Activated B cell treated with CpG ODN at 0.5 μM for 24 hours (primary cell): ENCODE measurements around the gene ZFC3H1. TPM values are rescaled to one million over a fixed set of nuclear protein-coding genes. Genes with fewer than 3 reads are reported as not detected.
A peak's percentile ranks its signal among the peaks of the same experiment; 100 is the strongest.
"Not testable (repeated sequence)": the region's sequence is repeated elsewhere in the genome, so short reads cannot be mapped to it uniquely, and the experiment has no call there.

Source experiments
- ATAC-seq: fragments of 200-7000 bp; cut with Tn5 transposase; one replicate; pipeline ENCODE4 v1.10.0; 2021; ENCODE audit warnings: low read depth, mild to moderate bottlenecking, moderate library complexity
- CTCF ChIA-PET: fragments of 350-600 bp; sonication (Branson Sonifier 250); formaldehyde crosslinking; loops from one replicate; lab custom pipeline; 2021; ENCODE audit warnings: antibody characterized with exemption; lab: Charles Lee
- POLR2A ChIA-PET: fragments of 350-600 bp; sonication (Branson Sonifier 250); formaldehyde crosslinking; loops from one replicate; lab custom pipeline; 2021; ENCODE audit warnings: antibody characterized with exemption; lab: Charles Lee
- DNase-seq: peaks from one replicate; pipeline ENCODE4 v3.0.0; 2022
- H3K27ac Mint-ChIP-seq: one replicate; pipeline ENCODE4 v1.8.0; 2020; ENCODE audit warnings: mixed read lengths
- H3K27me3 Mint-ChIP-seq: one replicate; pipeline ENCODE4 v1.8.0; 2021; ENCODE audit warnings: mixed read lengths
- H3K36me3 Mint-ChIP-seq: one replicate; pipeline ENCODE4 v1.8.0; 2021; ENCODE audit warnings: low read depth, mixed read lengths
- H3K4me1 Mint-ChIP-seq: one replicate; pipeline ENCODE4 v1.8.0; 2021; ENCODE audit warnings: mixed read lengths
- H3K4me3 Mint-ChIP-seq: one replicate; pipeline ENCODE4 v1.8.0; 2020; ENCODE audit warnings: mild to moderate bottlenecking, mixed read lengths
- H3K9me3 Mint-ChIP-seq: one replicate; pipeline ENCODE4 v1.8.0; 2020; ENCODE audit warnings: mixed read lengths
- CTCF ChIP-seq: fragments of 200-600 bp; IDR thresholded peaks from one replicate; pipeline ENCODE4 v1.8.0; 2022; ENCODE audit warnings: antibody characterized with exemption, mild to moderate bottlenecking
- intact Hi-C: fragments of 100-400 bp; cut with micrococcal nuclease; formaldehyde crosslinking; loops from one replicate; pipeline ENCODE4 v1.15.1; 2024
- total RNA-seq: library from RNA; stranded (reverse); gene quantifications from 2 replicates; pipeline ENCODE4 v1.2.3, GENCODE V29; 2022

The ZFC3H1 gene
- total RNA-seq, 1 donor from 2014 or later: 107 TPM

GRCh38 chr12:71703206-71703605 lies 39.6 kb upstream of the ZFC3H1 start:
- H3K27me3 Mint-ChIP-seq: no peaks in the 10 kb centered on the region
- ATAC-seq (no peak), DNase-seq (no peak)
- peaks cover 27% of the 10 kb centered on the region for H3K4me1 Mint-ChIP-seq
- no peak for TF ChIP-seq CTCF
- H3K9me3 Mint-ChIP-seq: no peaks in the 10 kb centered on the region
- intact Hi-C loops: no loop called here
- H3K27ac Mint-ChIP-seq: peak overlapping the region; percentile 1
- ChIA-PET POLR2A (interaction anchor here (2.1 kb wide), 1 partner anchor 40 kb away, joined by 12 read pairs; the partner anchor contains the start of genes THAP2 and ZFC3H1), CTCF (interaction anchor here (1.4 kb wide), 1 partner anchor 44 kb away, joined by 8 read pairs; no protein-coding TSS in a partner anchor)
- H3K4me3 Mint-ChIP-seq: no peak overlapping the region
- H3K36me3 Mint-ChIP-seq: peaks cover 70% of the 10 kb centered on the region

GRCh38 chr12:71702590-71702989 lies 38.9 kb upstream of the ZFC3H1 start:
- no peak overlapping the region for H3K27ac Mint-ChIP-seq
- H3K36me3 Mint-ChIP-seq: peaks cover 71% of the 10 kb centered on the region

GRCh38 chr12:71702181-71702580 lies 38.5 kb upstream of the ZFC3H1 start:
- peak overlapping the region; percentile 18 for H3K27ac Mint-ChIP-seq
- H3K4me3 Mint-ChIP-seq, CTCF ChIA-PET, DNase-seq, H3K9me3 Mint-ChIP-seq, intact Hi-C loops, POLR2A ChIA-PET, ATAC-seq, H3K27me3 Mint-ChIP-seq: not testable (repeated sequence)
- peaks cover 68% of the 10 kb centered on the region for H3K36me3 Mint-ChIP-seq
- peaks cover 27% of the 10 kb centered on the region for H3K4me1 Mint-ChIP-seq

More at GRCh38 chr12:71702590-71702989, 38.9 kb upstream of the ZFC3H1 start:
- ATAC-seq: no peak
- POLR2A ChIA-PET: interaction anchor here (2.1 kb wide), 1 partner anchor 39 kb away, joined by 12 read pairs; the partner anchor contains the start of genes THAP2 and ZFC3H1
- intact Hi-C loops: no loop called here
- H3K27me3 Mint-ChIP-seq: no peaks in the 10 kb centered on the region
- H3K4me3 Mint-ChIP-seq: no peak overlapping the region
- CTCF ChIA-PET: interaction anchor here (1.4 kb wide), 1 partner anchor 45 kb away, joined by 8 read pairs; no protein-coding TSS in a partner anchor
- no peak for TF ChIP-seq CTCF
- H3K9me3 Mint-ChIP-seq: no peaks in the 10 kb centered on the region
- no peak for DNase-seq
- peaks cover 27% of the 10 kb centered on the region for H3K4me1 Mint-ChIP-seq

- no peak overlapping the region for H3K4me3 Mint-ChIP-seq
- intact Hi-C loops: loop anchor here (2.0 to 10.0 kb wide), 3 partner anchors 15 to 1451 kb away; partner anchors contain the start of genes CNOT2 and RAB21
- no peaks in the 10 kb centered on the region for H3K9me3 Mint-ChIP-seq
- H3K36me3 Mint-ChIP-seq: peaks cover 44% of the 10 kb centered on the region
- no peak for ATAC-seq
- H3K4me1 Mint-ChIP-seq: peaks cover 67% of the 10 kb centered on the region
- H3K27ac Mint-ChIP-seq: no peak overlapping the region
- TF ChIP-seq CTCF: no peak
- H3K27me3 Mint-ChIP-seq: no peaks in the 10 kb centered on the region
- ChIA-PET POLR2A (interaction anchor here (1.0 to 4.3 kb wide), 4 partner anchors 10 to 59 kb away, joined by 4 to 49 read pairs (median 16); partner anchors contain the start of genes RAB21, THAP2, TMEM19 and ZFC3H1), CTCF (interaction anchor here (1.0 to 1.4 kb wide), 2 partner anchors 9 to 280 kb away, joined by 3 to 8 read pairs; partner anchors contain the start of gene TMEM19)
- DNase-seq: no peak
Measured at GRCh38 chr12:71695782-71696181, 32.1 kb upstream of the ZFC3H1 start.

- ChIA-PET POLR2A (interaction anchor here (3.4 to 4.3 kb wide), 3 partner anchors 9 to 60 kb away, joined by 12 to 49 read pairs (median 21); partner anchors contain the start of genes RAB21, THAP2, TMEM19 and ZFC3H1), CTCF (interaction anchor here (1.4 kb wide), 1 partner anchor 8 kb away, joined by 8 read pairs; the partner anchor contains the start of gene TMEM19)
- TF ChIP-seq CTCF: no peak
- peak; percentile 83 for ATAC-seq
- no peaks in the 10 kb centered on the region for H3K27me3 Mint-ChIP-seq
- peak overlapping the region; percentile 97 for H3K27ac Mint-ChIP-seq
- no peak for DNase-seq
- peak overlapping the region; percentile 76 for H3K4me3 Mint-ChIP-seq
- peaks cover 77% of the 10 kb centered on the region for H3K4me1 Mint-ChIP-seq
- intact Hi-C loops: loop anchor here (1.0 to 10.0 kb wide), 5 partner anchors 8 to 1449 kb away; partner anchors contain the start of genes CNOT2, RAB21, TMEM19 and ZFC3H1
- H3K36me3 Mint-ChIP-seq: peaks cover 42% of the 10 kb centered on the region
- H3K9me3 Mint-ChIP-seq: no peaks in the 10 kb centered on the region
Measured at GRCh38 chr12:71694099-71694820, 30.6 kb upstream of the ZFC3H1 start.

- intact Hi-C loops: loop anchor here (1.0 to 10.0 kb wide), 5 partner anchors 7 to 1449 kb away; partner anchors contain the start of genes CNOT2, RAB21, TMEM19 and ZFC3H1
- peaks cover 36% of the 10 kb centered on the region for H3K36me3 Mint-ChIP-seq
- peaks cover 77% of the 10 kb centered on the region for H3K4me1 Mint-ChIP-seq
- H3K27me3 Mint-ChIP-seq, CTCF ChIA-PET, DNase-seq, H3K9me3 Mint-ChIP-seq: not testable (repeated sequence)
- ATAC-seq: peak; percentile 4
- peak overlapping the region; percentile 76 for H3K4me3 Mint-ChIP-seq
- POLR2A ChIA-PET: interaction anchor here (3.4 to 4.3 kb wide), 3 partner anchors 8 to 61 kb away, joined by 12 to 49 read pairs (median 21); partner anchors contain the start of genes RAB21, THAP2, TMEM19 and ZFC3H1
- peak overlapping the region; percentile 97 for H3K27ac Mint-ChIP-seq
Measured at GRCh38 chr12:71693651-71694050, 30.0 kb upstream of the ZFC3H1 start.
